GM12878 (cell line): Measurements from ENCODE around the gene DERA. TPM values are rescaled to one million over a fixed set of nuclear protein-coding genes. Genes with fewer than 3 reads are reported as not detected.

Experiments
- ATAC-seq: fragments of 200-7000 bp; cut with Tn5 transposase; 3 replicates; pipeline ENCODE4 v1.9.1; 2020; ENCODE audit warnings: mild to moderate bottlenecking, moderate library complexity
- BruUV-seq: library from RNA; stranded (reverse); fragments of 400-500 nt; replicated peaks from 2 replicates; lab custom pipeline; 2021; lab: Mats Ljungman, UMichigan
- CTCF ChIA-PET: fragments of 300-600 bp; sonication (Branson Sonifier 250); formaldehyde crosslinking; extraction: SDS; loops from one replicate; lab custom pipeline; 2021; ENCODE audit warnings: inconsistent platforms; lab: Yijun Ruan, JAX
- POLR2A ChIA-PET: fragments of 350-600 bp; formaldehyde crosslinking; extraction: SDS; loops from one replicate; lab custom pipeline; 2021; ENCODE audit warnings: inconsistent platforms; lab: Charles Lee
- RAD21 ChIA-PET: fragments of 300-600 bp; sonication (Branson Sonifier 250); formaldehyde crosslinking; loops from one replicate; lab custom pipeline; 2023; ENCODE audit warnings: antibody characterized with exemption; ENCODE audit not compliant: unreplicated experiment; lab: Charles Lee
- SMC1A ChIA-PET: fragments of 300-600 bp; sonication (Branson Sonifier 250); formaldehyde crosslinking; loops from one replicate; lab custom pipeline; 2023; ENCODE audit not compliant: unreplicated experiment, uncharacterized antibody; lab: Charles Lee
- DNase-seq: peaks from one replicate; pipeline ENCODE4 v3.0.0-alpha.2; 2011; ENCODE audit warnings: low read depth, low spot score
- FAIRE-seq: peaks from 3 replicates; lab custom pipeline; 2011; peaks lifted over from hg19 to GRCh38; lab: Jason Lieb, UNC
- H2AFZ ChIP-seq: 2 replicates; pipeline ENCODE4 v1.6.0; 2011; ENCODE audit warnings: low read depth, low read length, control low read depth; ENCODE audit not compliant: control insufficient read depth
- H3K27ac ChIP-seq: 2 replicates; pipeline ENCODE4 v1.5.1; 2011; ENCODE audit warnings: control low read depth; ENCODE audit not compliant: control insufficient read depth, insufficient read depth
- H3K27me3 ChIP-seq, 2 experiments: replicated peaks in 1 of 2; 2 replicates each; pipeline versions ENCODE4 v1.6.0 to v1.6.1; 2011; ENCODE audit warnings: low read length in 1 of 2; ENCODE audit not compliant: control insufficient read depth in 2 of 2, insufficient read depth in 2 of 2
- H3K36me3 ChIP-seq, 2 experiments: 2 replicates each; pipeline ENCODE4 v1.5.1; 2011; ENCODE audit warnings: low read length in 1 of 2; ENCODE audit not compliant: control insufficient read depth in 2 of 2, insufficient read depth in 2 of 2
- H3K4me1 ChIP-seq: 2 replicates; pipeline ENCODE4 v1.6.1; 2011; ENCODE audit warnings: mild to moderate bottlenecking, low read length, moderate library complexity, mixed read lengths; ENCODE audit not compliant: control insufficient read depth, insufficient read depth
- H3K4me2 ChIP-seq: 2 replicates; pipeline ENCODE4 v1.6.0; 2011; ENCODE audit warnings: control low read depth; ENCODE audit not compliant: control insufficient read depth, insufficient read depth
- H3K4me3 ChIP-seq: fragments of 200-600 bp; sonication (generic); 2 replicates; pipeline ENCODE4 v1.5.1; 2016
- H3K79me2 ChIP-seq: 2 replicates; pipeline ENCODE4 v1.6.0; 2011; ENCODE audit warnings: low read length; ENCODE audit not compliant: control insufficient read depth, insufficient read depth
- H3K9ac ChIP-seq: 2 replicates; pipeline ENCODE4 v1.8.0; 2011; ENCODE audit warnings: low read length, control low read depth, mixed read lengths; ENCODE audit not compliant: control insufficient read depth, insufficient read depth
- H3K9me3 ChIP-seq: replicated peaks from 3 replicates; pipeline ENCODE4 v1.5.1; 2011; ENCODE audit warnings: mild to moderate bottlenecking, low read length; ENCODE audit not compliant: control insufficient read depth, insufficient read depth
- H4K20me1 ChIP-seq: 2 replicates; pipeline ENCODE4 v1.6.0; 2011; ENCODE audit not compliant: control insufficient read depth, insufficient read depth
- FOXM1 ChIP-seq: IDR thresholded peaks from 2 replicates; pipeline ENCODE4 v1.6.1; 2012; ENCODE audit warnings: low read depth, mild to moderate bottlenecking, inconsistent platforms, low read length, moderate library complexity
- JUND ChIP-seq: IDR thresholded peaks from 2 replicates; pipeline ENCODE4 v1.6.1; 2012; ENCODE audit warnings: low read depth, mild to moderate bottlenecking, low read length, improper control_type of control experiment, moderate library complexity
- MEF2B ChIP-seq: fragments of 450-650 bp; IDR thresholded peaks from 2 replicates; pipeline ENCODE4 v1.6.1; 2018; ENCODE audit warnings: mild to moderate bottlenecking, moderate library complexity; ENCODE audit not compliant: partially characterized antibody, poor library complexity, severe bottlenecking
- WGBS: methylation state at CpG from one replicate; pipeline ENCODE4 v1.1.6; 2016; ENCODE audit warnings: low lambda C conversion rate; ENCODE audit not compliant: insufficient replicate concordance, insufficient coverage; ENCODE audit errors: missing lambda C conversion rate; 5-methylcytosine and 5-hydroxymethylcytosine counted together
- in situ Hi-C: fragments of 300-500 bp; cut with MboI; formaldehyde crosslinking; loops from 9 replicates; pipeline ENCODE4 v1.14.3; 2018; ENCODE audit warnings: mixed read lengths
- intact Hi-C: fragments of 100-400 bp; cut with micrococcal nuclease; formaldehyde crosslinking; loops from one replicate; pipeline ENCODE4 v1.14.2; 2022; ENCODE audit not compliant: unreplicated experiment
- polyA plus RNA-seq, 11 experiments: library from polyadenylated mRNA; depleted of rRNA in 4 of 11; unstranded in 6 of 11; stranded (reverse) in 5 of 11; fragments of >200 nt; fragmentation: Nextera tagmentation in 4 of 11; fragmentation: Illumina TruSeq in 1 of 11; extraction: Ambion mirVana in 4 of 11; extraction: Trizol in 1 of 11; gene quantifications; 1 replicate in 1 of 11; 2 replicates in 10 of 11; pipeline versions ENCODE4 v1.2.1 to v1.2.3, GENCODE V29; 2011 to 2016; ENCODE audit warnings: inconsistent platforms in 2 of 11, missing spikeins in 2 of 11, low read depth in 1 of 11
- total RNA-seq, 4 experiments: library from RNA; depleted of rRNA in 3 of 4; stranded (reverse); fragments of >200 nt in 3 of 4; fragmentation: Illumina TruSeq in 1 of 4; extraction: Trizol in 1 of 4; gene quantifications; 2 replicates each; pipeline versions ENCODE4 v1.2.1 to v1.2.3, GENCODE V29; 2013 to 2021
- TF ChIP-seq, protein P1 (sequence below): IDR thresholded peaks from 2 replicates; pipeline ENCODE4 v1.6.1; 2011; ENCODE audit warnings: borderline replicate concordance, low read depth, mild to moderate bottlenecking, moderate library complexity, low read length; ENCODE audit not compliant: insufficient read depth, poor library complexity, severe bottlenecking
- TF ChIP-seq, protein P2 (sequence below): IDR thresholded peaks from 2 replicates; pipeline ENCODE4 v1.6.1; 2011; ENCODE audit warnings: mild to moderate bottlenecking, low read depth, low read length, moderate library complexity; ENCODE audit not compliant: insufficient replicate concordance
- TF ChIP-seq, protein P3 (sequence below): fragments of 450-650 bp; formaldehyde crosslinking; IDR thresholded peaks from 2 replicates; pipeline ENCODE4 v1.5.0; 2022; ENCODE audit warnings: mild to moderate bottlenecking, missing genetic modification characterization

Gene DERA
- total and polyA plus RNA-seq, 10 of the 15 experiments (the other 5 are each of a cell fraction or from before 2014, with no cell fraction given) = 34.9 to 97.1 (median 40.8) TPM

DNA sequence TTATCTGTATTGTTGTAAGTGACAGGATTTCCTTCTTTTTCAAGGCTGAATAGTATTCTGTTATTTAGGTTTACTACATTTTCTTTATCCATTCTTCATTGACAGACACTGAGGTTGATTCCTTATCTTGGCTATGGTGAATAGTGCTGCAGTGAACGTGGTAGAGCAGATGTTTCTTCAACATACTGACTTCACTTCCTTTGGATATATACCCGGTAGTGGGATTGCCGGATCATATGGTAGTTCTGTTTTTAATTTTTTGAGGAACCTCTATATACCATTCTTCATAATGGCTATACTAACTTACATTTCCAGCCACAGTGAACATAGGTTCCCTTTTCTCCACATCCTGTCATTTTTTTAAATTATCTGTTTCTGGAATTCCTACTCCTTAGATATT is 21.8 kb downstream of the DERA start (continued):
- TF ChIP-seq FOXM1 = no peak

DNA sequence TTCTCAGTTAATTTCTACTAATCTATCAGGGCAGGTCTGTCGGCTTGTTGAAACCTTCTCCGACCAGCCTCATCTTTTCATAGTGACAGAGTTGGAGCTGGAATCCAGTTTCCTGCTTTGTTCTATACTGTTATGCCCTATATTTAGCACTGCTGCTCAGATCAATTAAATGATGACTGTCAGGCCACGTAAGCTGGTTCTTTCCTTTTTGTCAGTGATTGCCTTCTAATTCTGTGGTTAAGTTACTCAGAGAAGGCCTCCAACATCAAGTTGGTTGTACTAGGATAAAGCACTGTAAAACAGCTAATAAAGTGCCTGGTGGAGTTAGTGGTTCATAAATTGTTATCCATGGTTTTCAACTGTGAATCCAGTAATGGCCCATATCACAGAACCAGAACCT is 22.6 kb downstream of the DERA start:
- DNase-seq = no peak
- SMC1A ChIA-PET = no interaction called here
- ATAC-seq = no peak
- in situ Hi-C loops (no loop called here), intact Hi-C loops (no loop called here)
- no TSS peak for BruUV-seq
- no peaks in the 10 kb centered on the region for H3K4me1 ChIP-seq
- POLR2A ChIA-PET = no interaction called here
- H4K20me1 ChIP-seq = no peaks in the 10 kb centered on the region
- no peak overlapping the region for H2AFZ ChIP-seq
- CTCF ChIA-PET = no interaction called here
- H3K27ac ChIP-seq = no peak overlapping the region
- H3K4me3 ChIP-seq = no peak overlapping the region
- no peaks in the 10 kb centered on the region; the same call in 1 of the 3 replicates for H3K9me3 ChIP-seq
- no peaks in the 10 kb centered on the region; a peak in 2 of 4 replicates for H3K36me3 ChIP-seq
- TF ChIP-seq, protein P1, sequence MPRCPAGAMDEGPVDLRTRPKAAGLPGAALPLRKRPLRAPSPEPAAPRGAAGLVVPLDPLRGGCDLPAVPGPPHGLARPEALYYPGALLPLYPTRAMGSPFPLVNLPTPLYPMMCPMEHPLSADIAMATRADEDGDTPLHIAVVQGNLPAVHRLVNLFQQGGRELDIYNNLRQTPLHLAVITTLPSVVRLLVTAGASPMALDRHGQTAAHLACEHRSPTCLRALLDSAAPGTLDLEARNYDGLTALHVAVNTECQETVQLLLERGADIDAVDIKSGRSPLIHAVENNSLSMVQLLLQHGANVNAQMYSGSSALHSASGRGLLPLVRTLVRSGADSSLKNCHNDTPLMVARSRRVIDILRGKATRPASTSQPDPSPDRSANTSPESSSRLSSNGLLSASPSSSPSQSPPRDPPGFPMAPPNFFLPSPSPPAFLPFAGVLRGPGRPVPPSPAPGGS = no peak
- TF ChIP-seq, protein P2, sequence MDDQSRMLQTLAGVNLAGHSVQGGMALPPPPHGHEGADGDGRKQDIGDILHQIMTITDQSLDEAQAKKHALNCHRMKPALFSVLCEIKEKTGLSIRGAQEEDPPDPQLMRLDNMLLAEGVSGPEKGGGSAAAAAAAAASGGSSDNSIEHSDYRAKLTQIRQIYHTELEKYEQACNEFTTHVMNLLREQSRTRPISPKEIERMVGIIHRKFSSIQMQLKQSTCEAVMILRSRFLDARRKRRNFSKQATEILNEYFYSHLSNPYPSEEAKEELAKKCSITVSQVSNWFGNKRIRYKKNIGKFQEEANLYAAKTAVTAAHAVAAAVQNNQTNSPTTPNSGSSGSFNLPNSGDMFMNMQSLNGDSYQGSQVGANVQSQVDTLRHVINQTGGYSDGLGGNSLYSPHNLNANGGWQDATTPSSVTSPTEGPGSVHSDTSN = no peak
- TF ChIP-seq, protein P3, sequence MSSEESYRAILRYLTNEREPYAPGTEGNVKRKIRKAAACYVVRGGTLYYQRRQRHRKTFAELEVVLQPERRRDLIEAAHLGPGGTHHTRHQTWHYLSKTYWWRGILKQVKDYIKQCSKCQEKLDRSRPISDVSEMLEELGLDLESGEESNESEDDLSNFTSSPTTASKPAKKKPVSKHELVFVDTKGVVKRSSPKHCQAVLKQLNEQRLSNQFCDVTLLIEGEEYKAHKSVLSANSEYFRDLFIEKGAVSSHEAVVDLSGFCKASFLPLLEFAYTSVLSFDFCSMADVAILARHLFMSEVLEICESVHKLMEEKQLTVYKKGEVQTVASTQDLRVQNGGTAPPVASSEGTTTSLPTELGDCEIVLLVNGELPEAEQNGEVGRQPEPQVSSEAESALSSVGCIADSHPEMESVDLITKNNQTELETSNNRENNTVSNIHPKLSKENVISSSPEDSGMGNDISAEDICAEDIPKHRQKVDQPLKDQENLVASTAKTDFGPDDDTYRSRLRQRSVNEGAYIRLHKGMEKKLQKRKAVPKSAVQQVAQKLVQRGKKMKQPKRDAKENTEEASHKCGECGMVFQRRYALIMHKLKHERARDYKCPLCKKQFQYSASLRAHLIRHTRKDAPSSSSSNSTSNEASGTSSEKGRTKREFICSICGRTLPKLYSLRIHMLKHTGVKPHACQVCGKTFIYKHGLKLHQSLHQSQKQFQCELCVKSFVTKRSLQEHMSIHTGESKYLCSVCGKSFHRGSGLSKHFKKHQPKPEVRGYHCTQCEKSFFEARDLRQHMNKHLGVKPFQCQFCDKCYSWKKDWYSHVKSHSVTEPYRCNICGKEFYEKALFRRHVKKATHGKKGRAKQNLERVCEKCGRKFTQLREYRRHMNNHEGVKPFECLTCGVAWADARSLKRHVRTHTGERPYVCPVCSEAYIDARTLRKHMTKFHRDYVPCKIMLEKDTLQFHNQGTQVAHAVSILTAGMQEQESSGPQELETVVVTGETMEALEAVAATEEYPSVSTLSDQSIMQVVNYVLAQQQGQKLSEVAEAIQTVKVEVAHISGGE (CRISPR knock-in tag) = no peak
- no peak for TF ChIP-seq JUND
- no peak for TF ChIP-seq MEF2B
- 94% methylated on average over 3 of the region's 3 CpGs for WGBS
- RAD21 ChIA-PET = no interaction called here
- no peaks in the 10 kb centered on the region; the same call in 1 of the 2 replicates for H3K79me2 ChIP-seq
- no peaks in the 10 kb centered on the region for H3K27me3 ChIP-seq
- H3K4me2 ChIP-seq = no peak overlapping the region
- H3K9ac ChIP-seq = no peak overlapping the region
- FAIRE-seq = no peak
